GM06990 (cell line): ENCODE data around the gene SLC16A3.
"Not testable (repeated sequence)": the region's sequence is repeated elsewhere in the genome, so short reads cannot be mapped to it uniquely, and the experiment has no call there.

ENCODE experiments used
- DNase-seq: peaks from one replicate; pipeline ENCODE4 v3.0.0-alpha.2; 2011; ENCODE audit not compliant: insufficient read length; ENCODE audit errors: extremely low read depth
- H3K27me3 ChIP-seq: replicated peaks from 2 replicates; pipeline ENCODE4 v1.6.0; 2011; ENCODE audit warnings: low read length; ENCODE audit not compliant: control insufficient read depth, insufficient read depth
- H3K36me3 ChIP-seq: 2 replicates; pipeline ENCODE4 v1.5.1; 2011; ENCODE audit warnings: low read length; ENCODE audit not compliant: control insufficient read depth, insufficient read depth
- H3K4me3 ChIP-seq: replicated peaks from 2 replicates; pipeline ENCODE4 v1.5.1; 2011; ENCODE audit warnings: low read depth, mild to moderate bottlenecking, control low read depth, low read length
- CTCF ChIP-seq: IDR thresholded peaks from 2 replicates; pipeline ENCODE4 v1.5.1; 2011; ENCODE audit warnings: low read length, control low read depth, mild to moderate bottlenecking, inconsistent platforms; ENCODE audit not compliant: insufficient read depth, poor library complexity, severe bottlenecking

The SLC16A3 gene

GRCh38 chr17:82186221-82186620 lies 42.6 kb upstream of the SLC16A3 start:
- no peak overlapping the region for H3K4me3 ChIP-seq
- H3K27me3 ChIP-seq, result no peaks in the 10 kb centered on the region
- H3K36me3 ChIP-seq, result no peaks in the 10 kb centered on the region
- DNase-seq, result no peak
- TF ChIP-seq CTCF, result no peak

GRCh38 chr17:82187500-82187899 lies 41.3 kb upstream of the SLC16A3 start:
- no peaks in the 10 kb centered on the region for H3K36me3 ChIP-seq
- no peak for TF ChIP-seq CTCF

GRCh38 chr17:82188001-82188961 lies 40.6 kb upstream of the SLC16A3 start:
- Histone ChIP-seq H3K4me3 (no peak overlapping the region), H3K27me3 (no peaks in the 10 kb centered on the region), H3K36me3 (no peaks in the 10 kb centered on the region)
- DNase-seq, result no peak
- no peak for TF ChIP-seq CTCF

More at GRCh38 chr17:82187500-82187899, 41.3 kb upstream of the SLC16A3 start:
- Histone ChIP-seq H3K27me3 (no peaks in the 10 kb centered on the region), H3K4me3 (no peak overlapping the region)
- DNase-seq, result no peak

GRCh38 chr17:82193050-82193449 lies 35.8 kb upstream of the SLC16A3 start:
- not testable (repeated sequence) for H3K36me3 ChIP-seq, H3K4me3 ChIP-seq, H3K27me3 ChIP-seq, DNase-seq

GRCh38 chr17:82193520-82194220 lies 35.2 kb upstream of the SLC16A3 start:
- no peak overlapping the region for H3K4me3 ChIP-seq
- DNase-seq, result no peak
- H3K27me3 ChIP-seq, result no peaks in the 10 kb centered on the region
- TF ChIP-seq CTCF, result no peak
- H3K36me3 ChIP-seq, result peaks cover 2% of the 10 kb centered on the region

GRCh38 chr17:82194765-82195164 lies 34.1 kb upstream of the SLC16A3 start:
- Histone ChIP-seq H3K27me3 (no peaks in the 10 kb centered on the region), H3K36me3 (peaks cover 2% of the 10 kb centered on the region), H3K4me3 (no peak overlapping the region)
- DNase-seq, result no peak
- TF ChIP-seq CTCF, result no peak
